Left lung (tissue), 10 donors: ENCODE data around the gene DHCR24. TPM values are rescaled to one million over a fixed set of nuclear protein-coding genes. Genes with fewer than 3 reads are reported as not detected.
A peak's percentile ranks its signal among the peaks of the same experiment; 100 is the strongest.

Experiments used
- ATAC-seq: fragments of 200-7000 bp; cut with Tn5 transposase; one replicate; pipeline ENCODE4 v1.9.1; 2020; ENCODE audit warnings: moderate library complexity
- DNase-seq, 4 donors: peaks; one replicate each; pipeline ENCODE4 v3.0.0-alpha.2; 2013 to 2020
- H3K27ac ChIP-seq, 2 donors: fragments of 200-600 bp; sonication (generic) in 1 of 2; one replicate each; pipeline versions ENCODE4 v1.5.0 to v1.8.0; 2020 to 2021
- H3K27me3 ChIP-seq, 2 donors: fragments of 200-600 bp; sonication (generic) in 1 of 2; one replicate each; pipeline versions ENCODE4 v1.5.0 to v1.8.0; 2020 to 2021
- H3K36me3 ChIP-seq, 2 donors: fragments of 200-600 bp; sonication (generic) in 1 of 2; one replicate each; pipeline versions ENCODE4 v1.5.0 to v1.8.0; 2020 to 2021
- H3K4me1 ChIP-seq, 2 donors: fragments of 200-600 bp; one replicate each; pipeline ENCODE4 v1.8.0; 2021
- H3K4me3 ChIP-seq, 2 donors: fragments of 200-600 bp; sonication (generic) in 1 of 2; one replicate each; pipeline versions ENCODE4 v1.5.0 to v1.8.0; 2020 to 2021; ENCODE audit warnings: mild to moderate bottlenecking in 1 of 2
- H3K9me3 ChIP-seq, 2 donors: fragments of 200-600 bp; sonication (generic) in 1 of 2; one replicate each; pipeline versions ENCODE4 v1.5.0 to v1.8.0; 2020 to 2021
- CTCF ChIP-seq, 2 donors: fragments of 200-600 bp; sonication (generic) in 1 of 2; IDR thresholded peaks; one replicate each; pipeline versions ENCODE4 v1.5.0 to v1.8.0; 2021; ENCODE audit warnings: antibody characterized with exemption in 2 of 2
- intact Hi-C, 2 donors: fragments of 100-400 bp; cut with DNase I; formaldehyde crosslinking; loops; one replicate each; pipeline versions ENCODE4 v1.11.2 to v1.14.2; 2022
- polyA plus RNA-seq, 6 donors: library from polyadenylated mRNA; unstranded; fragments of 120-200 nt; gene quantifications; one replicate each; pipeline ENCODE4 v1.2.1, GENCODE V29; 2013; ENCODE audit not compliant: insufficient read length in 6 of 6
- total RNA-seq, 2 donors: library from RNA; stranded (reverse); fragmentation: NEBNext Ultra II Directional; extraction: Animal tissue kit (Norgen Biotek cat#: 25700); gene quantifications; one replicate each; pipeline ENCODE4 v1.2.1, GENCODE V29; 2021
- donor health status: DM: no; HTN: yes; CAD: no.
- donor health status: DM: no; HTN: no; CAD: no.

The DHCR24 gene
- total and polyA plus RNA-seq, 8 donors = 30.1 to 741 (median 51.2) TPM

- no peak overlapping the region for H3K27ac ChIP-seq
- H3K4me1 ChIP-seq = no peaks in the 10 kb centered on the region
- no peaks in the 10 kb centered on the region for H3K36me3 ChIP-seq
- peak in 1 of 4 donors; percentile 3 for DNase-seq
- no peak for ATAC-seq
- peaks cover 0 to 4% of the 10 kb centered on the region in 2 donors for H3K27me3 ChIP-seq
- TF ChIP-seq CTCF (IDR thresholded peaks at IDR 0.05) = no peak
- no peaks in the 10 kb centered on the region for H3K9me3 ChIP-seq
- intact Hi-C loops = loop anchor here in 1 of 2 donors (10.0 kb wide), 1 partner anchor 138 kb away; no protein-coding TSS in a partner anchor
- no peak overlapping the region for H3K4me3 ChIP-seq
These were observed 74.1 kb downstream of the DHCR24 start for GRCh38 chr1:54812801-54813484.

- Histone ChIP-seq H3K27ac (no peak overlapping the region), H3K9me3 (no peaks in the 10 kb centered on the region), H3K4me1 (no peaks in the 10 kb centered on the region), H3K36me3 (no peaks in the 10 kb centered on the region), H3K27me3 (peaks cover 0 to 4% of the 10 kb centered on the region in 2 donors), H3K4me3 (no peak overlapping the region)
- no peak for TF ChIP-seq CTCF (IDR thresholded peaks at IDR 0.05)
- no peak for ATAC-seq
- intact Hi-C loops = loop anchor here in 1 of 2 donors (10.0 kb wide), 1 partner anchor 137 kb away; no protein-coding TSS in a partner anchor
- DNase-seq = peak in 1 of 4 donors; percentile 22
These were observed 75.0 kb downstream of the DHCR24 start for GRCh38 chr1:54811739-54812655.

- H3K36me3 ChIP-seq = no peaks in the 10 kb centered on the region
- H3K27ac ChIP-seq = no peak overlapping the region
- H3K4me1 ChIP-seq = no peaks in the 10 kb centered on the region
- DNase-seq = no peak
- intact Hi-C loops = loop anchor here in 1 of 2 donors (10.0 kb wide), 1 partner anchor 136 kb away; no protein-coding TSS in a partner anchor
- no peak overlapping the region for H3K4me3 ChIP-seq
- ATAC-seq = no peak
- no peak for TF ChIP-seq CTCF (IDR thresholded peaks at IDR 0.05)
- H3K27me3 ChIP-seq = peaks cover 0 to 2% of the 10 kb centered on the region in 2 donors
- H3K9me3 ChIP-seq = no peaks in the 10 kb centered on the region
These were observed 75.9 kb downstream of the DHCR24 start for GRCh38 chr1:54811066-54811465.

GRCh38 chr1:54810153-54810942 is 76.6 kb downstream of the DHCR24 start:
- Histone ChIP-seq H3K27ac (no peak overlapping the region), H3K36me3 (no peaks in the 10 kb centered on the region), H3K4me1 (no peaks in the 10 kb centered on the region), H3K9me3 (no peaks in the 10 kb centered on the region), H3K4me3 (no peak overlapping the region), H3K27me3 (no peaks in the 10 kb centered on the region)
- TF ChIP-seq CTCF (IDR thresholded peaks at IDR 0.05) = peak; percentile 67 to 74
- DNase-seq (peak in 3 of 4 donors; percentile 51 to 65 (median 55)), ATAC-seq (peak; percentile 95)
- intact Hi-C loops = loop anchor here in 1 of 2 donors (10.0 kb wide), 1 partner anchor 136 kb away; no protein-coding TSS in a partner anchor
